PC-3 (cell line): ENCODE results near the gene CES5A. TPM values are rescaled to one million over a fixed set of nuclear protein-coding genes. Genes with fewer than 3 reads are reported as not detected.

Experiments
- ATAC-seq: fragments of 200-7000 bp; cut with Tn5 transposase; 2 replicates; pipeline ENCODE4 v1.9.1; 2020; ENCODE audit warnings: mild to moderate bottlenecking, moderate library complexity
- BruUV-seq: library from RNA; stranded (reverse); fragments of 400-500 nt; replicated peaks from 2 replicates; lab custom pipeline; 2021; lab: Mats Ljungman, UMichigan
- CTCF ChIA-PET: fragments of 300-600 bp; sonication (Branson Sonifier 250); formaldehyde crosslinking; loops from one replicate; lab custom pipeline; 2022; ENCODE audit warnings: antibody characterized with exemption; lab: Charles Lee
- POLR2A ChIA-PET: fragments of 300-600 bp; sonication (Branson Sonifier 250); formaldehyde crosslinking; loops from one replicate; lab custom pipeline; 2022; ENCODE audit warnings: antibody characterized with exemption; ENCODE audit not compliant: unreplicated experiment; lab: Charles Lee
- DNase-seq: peaks from one replicate; pipeline ENCODE4 v3.0.0-alpha.2; 2015
- H2AFZ ChIP-seq: fragments of 300-600 bp; sonication (generic); 2 replicates; pipeline ENCODE4 v1.6.0; 2016; ENCODE audit warnings: antibody characterized with exemption, low read length
- H3F3A ChIP-seq: fragments of 300-600 bp; sonication (generic); one replicate; pipeline ENCODE4 v1.6.0; 2017; ENCODE audit warnings: antibody characterized with exemption, low read length, control low read depth, mild to moderate bottlenecking; ENCODE audit not compliant: unreplicated experiment
- H3K27ac ChIP-seq: fragments of 300-600 bp; sonication (generic); 2 replicates; pipeline ENCODE4 v1.5.1; 2016; ENCODE audit warnings: mild to moderate bottlenecking, low read length
- H3K27me3 ChIP-seq: fragments of 300-600 bp; sonication (generic); 2 replicates; pipeline ENCODE4 v1.6.1; 2016; ENCODE audit warnings: low read length, mixed read lengths
- H3K36me3 ChIP-seq: fragments of 300-600 bp; sonication (generic); 2 replicates; pipeline ENCODE4 v1.6.1; 2016; ENCODE audit warnings: low read depth, mixed run types, low read length, mixed read lengths
- H3K4me1 ChIP-seq: fragments of 300-600 bp; sonication (generic); 2 replicates; pipeline ENCODE4 v1.5.1; 2016; ENCODE audit warnings: low read length; ENCODE audit not compliant: insufficient read depth
- H3K4me2 ChIP-seq: fragments of 300-600 bp; sonication (generic); 2 replicates; pipeline ENCODE4 v1.6.0; 2016; ENCODE audit warnings: low read length
- H3K4me3 ChIP-seq: fragments of 300-600 bp; sonication (generic); 2 replicates; pipeline ENCODE4 v1.5.1; 2016; ENCODE audit warnings: mild to moderate bottlenecking, low read length, mixed read lengths
- H3K79me2 ChIP-seq: fragments of 300-600 bp; sonication (generic); 2 replicates; pipeline ENCODE4 v1.6.1; 2017; ENCODE audit warnings: low read length, mixed read lengths
- H3K9ac ChIP-seq: fragments of 300-600 bp; sonication (generic); 2 replicates; pipeline ENCODE4 v1.6.0; 2016; ENCODE audit warnings: mild to moderate bottlenecking, low read length
- H3K9me2 ChIP-seq: fragments of 300-600 bp; sonication (generic); replicated peaks from 2 replicates; pipeline ENCODE4 v1.6.1; 2016; ENCODE audit warnings: mixed run types, low read length, mixed read lengths
- H3K9me3 ChIP-seq: fragments of 300-600 bp; sonication (generic); 2 replicates; pipeline ENCODE4 v1.6.1; 2016; ENCODE audit warnings: low read length, mixed read lengths
- H4K20me1 ChIP-seq: fragments of 300-600 bp; sonication (generic); 2 replicates; pipeline ENCODE4 v1.6.1; 2016; ENCODE audit warnings: low read length, mixed read lengths
- CTCF ChIP-seq: fragments of 300-600 bp; sonication (generic); conservative IDR thresholded peaks from 2 replicates; pipeline ENCODE4 v1.5.1; 2017; ENCODE audit warnings: antibody characterized with exemption, low read depth, mild to moderate bottlenecking, low read length
- EZH2 ChIP-seq: fragments of 300-600 bp; sonication (generic); IDR thresholded peaks from one replicate; pipeline ENCODE4 v1.6.1; 2017; ENCODE audit warnings: antibody characterized with exemption, mild to moderate bottlenecking, low read length; ENCODE audit not compliant: unreplicated experiment
- EZH2phosphoT487 ChIP-seq: fragments of 300-600 bp; sonication (generic); IDR thresholded peaks from 2 replicates; pipeline ENCODE4 v1.6.1; 2018; ENCODE audit warnings: mild to moderate bottlenecking, antibody characterized with exemption, low read length, borderline replicate concordance
- intact Hi-C: fragments of 100-400 bp; cut with micrococcal nuclease; formaldehyde crosslinking; loops from 2 replicates; pipeline ENCODE4 v1.9.0; 2023
- total RNA-seq: library from RNA; depleted of rRNA; stranded (reverse); fragments of >200 nt; gene quantifications from 2 replicates; pipeline ENCODE4 v1.2.3, GENCODE V29; 2014

CES5A gene
- total RNA-seq, 1 experiment from 2014 or later = not detected

GRCh38 chr16:55825115-55825728, 50.0 kb downstream of the CES5A start:
- H3K27me3 ChIP-seq = no peaks in the 10 kb centered on the region
- no peaks in the 10 kb centered on the region for H3K9me2 ChIP-seq
- no peak for ATAC-seq
- no peaks in the 10 kb centered on the region for H3K9me3 ChIP-seq
- H2AFZ ChIP-seq = no peak overlapping the region
- H3K4me1 ChIP-seq = no peaks in the 10 kb centered on the region
- no TSS peak for BruUV-seq
- no peak overlapping the region for H3K4me3 ChIP-seq
- H3F3A ChIP-seq = no peaks in the 10 kb centered on the region
- no peaks in the 10 kb centered on the region for H3K36me3 ChIP-seq
- TF ChIP-seq EZH2 (no peak), EZH2phosphoT487 (no peak), CTCF (no peak)
- intact Hi-C loops = no loop called here
- H3K79me2 ChIP-seq = no peaks in the 10 kb centered on the region
- no peak overlapping the region for H3K27ac ChIP-seq
- H3K4me2 ChIP-seq = no peak overlapping the region
- ChIA-PET CTCF (no interaction called here), POLR2A (no interaction called here)
- no peaks in the 10 kb centered on the region for H4K20me1 ChIP-seq
- DNase-seq = no peak
- no peak overlapping the region for H3K9ac ChIP-seq

GRCh38 chr16:55824473-55825000, 50.6 kb downstream of the CES5A start:
- Histone ChIP-seq H3K4me1 (no peaks in the 10 kb centered on the region), H3K27ac (no peak overlapping the region), H3K9ac (no peak overlapping the region), H3K36me3 (no peaks in the 10 kb centered on the region), H3K79me2 (no peaks in the 10 kb centered on the region), H3K9me3 (no peaks in the 10 kb centered on the region), H2AFZ (no peak overlapping the region), H3K27me3 (no peaks in the 10 kb centered on the region), H4K20me1 (no peaks in the 10 kb centered on the region), H3K9me2 (no peaks in the 10 kb centered on the region), H3K4me3 (no peak overlapping the region), H3K4me2 (no peak overlapping the region), H3F3A (no peaks in the 10 kb centered on the region)
- BruUV-seq = no TSS peak
- ChIA-PET CTCF (no interaction called here), POLR2A (no interaction called here)
- no peak for ATAC-seq
- intact Hi-C loops = no loop called here
- no peak for DNase-seq
- TF ChIP-seq EZH2phosphoT487 = no peak
- TF ChIP-seq CTCF = no peak
- TF ChIP-seq EZH2 = no peak

GRCh38 chr16:55822280-55822810, 52.8 kb downstream of the CES5A start:
- POLR2A ChIA-PET = no interaction called here
- Histone ChIP-seq H3K36me3 (no peaks in the 10 kb centered on the region), H3K4me3 (no peak overlapping the region), H3F3A (no peaks in the 10 kb centered on the region), H2AFZ (no peak overlapping the region), H3K4me1 (no peaks in the 10 kb centered on the region), H3K9ac (no peak overlapping the region), H3K27me3 (no peaks in the 10 kb centered on the region), H4K20me1 (no peaks in the 10 kb centered on the region), H3K27ac (no peak overlapping the region), H3K79me2 (no peaks in the 10 kb centered on the region), H3K9me2 (no peaks in the 10 kb centered on the region), H3K9me3 (no peaks in the 10 kb centered on the region), H3K4me2 (no peak overlapping the region)
- intact Hi-C loops = no loop called here
- TF ChIP-seq EZH2phosphoT487 = no peak
- no peak for TF ChIP-seq EZH2
- no peak for TF ChIP-seq CTCF
- BruUV-seq = no TSS peak
- ATAC-seq (no peak), DNase-seq (no peak)
- CTCF ChIA-PET = no interaction called here
